Neural crest cell (in vitro differentiated cells): ENCODE measurements around the gene ACTR5. TPM values are rescaled to one million over a fixed set of nuclear protein-coding genes. Genes with fewer than 3 reads are reported as not detected.
A peak's percentile ranks its signal among the peaks of the same experiment; 100 is the strongest.

Source experiments
- DNase-seq: peaks from one replicate; pipeline ENCODE4 v3.0.0; 2021; ENCODE audit warnings: low read depth, mixed read lengths, low spot score
- H3K27ac Mint-ChIP-seq: one replicate; pipeline ENCODE4 v1.8.0; 2021; ENCODE audit warnings: mild to moderate bottlenecking, mixed read lengths; ENCODE audit not compliant: unreplicated experiment
- H3K27me3 Mint-ChIP-seq: 2 replicates; pipeline ENCODE4 v1.8.0; 2021; ENCODE audit warnings: low read depth, mild to moderate bottlenecking, mixed read lengths
- H3K36me3 Mint-ChIP-seq: 2 replicates; pipeline ENCODE4 v1.8.0; 2021; ENCODE audit warnings: low read depth, mild to moderate bottlenecking, mixed read lengths
- H3K4me1 Mint-ChIP-seq: 2 replicates; pipeline ENCODE4 v1.8.0; 2021; ENCODE audit warnings: mixed read lengths
- H3K4me3 Mint-ChIP-seq: one replicate; pipeline ENCODE4 v1.8.0; 2021; ENCODE audit warnings: mild to moderate bottlenecking, mixed read lengths
- H3K9me3 Mint-ChIP-seq: 2 replicates; pipeline ENCODE4 v1.8.0; 2021; ENCODE audit warnings: mixed read lengths
- CTCF ChIP-seq: fragments of 200-600 bp; sonication (generic); conservative IDR thresholded peaks from 2 replicates; pipeline ENCODE4 v1.5.0; 2021; ENCODE audit warnings: antibody characterized with exemption, mild to moderate bottlenecking
- total RNA-seq: library from RNA; stranded (reverse); gene quantifications from 2 replicates; pipeline ENCODE4 v1.2.1, GENCODE V29; 2021

The ACTR5 gene
- total RNA-seq, 1 donor from 2014 or later = 14.9 TPM

- H3K9me3 Mint-ChIP-seq = no peaks in the 10 kb centered on the region
- H3K27me3 Mint-ChIP-seq = peaks cover 8% of the 10 kb centered on the region
- peak overlapping the region; percentile 94 for H3K4me3 Mint-ChIP-seq
- H3K36me3 Mint-ChIP-seq = no peaks in the 10 kb centered on the region
- H3K27ac Mint-ChIP-seq = peak overlapping the region; percentile 82
- DNase-seq = no peak
- H3K4me1 Mint-ChIP-seq = peaks cover 17% of the 10 kb centered on the region
- TF ChIP-seq CTCF = no peak
These were observed 545 bp downstream of the ACTR5 start for GRCh38 chr20:38748861-38749149.

- peaks cover 5% of the 10 kb centered on the region for H3K36me3 Mint-ChIP-seq
- peaks cover 17% of the 10 kb centered on the region for H3K4me1 Mint-ChIP-seq
- peaks cover 4% of the 10 kb centered on the region for H3K27me3 Mint-ChIP-seq
- H3K4me3 Mint-ChIP-seq = peak overlapping the region; percentile 68
- no peak overlapping the region for H3K27ac Mint-ChIP-seq
- no peak for DNase-seq
- peak; percentile 81 for TF ChIP-seq CTCF
- H3K9me3 Mint-ChIP-seq = no peaks in the 10 kb centered on the region
These were observed 3.2 kb downstream of the ACTR5 start for GRCh38 chr20:38751360-38751976.

- Mint-ChIP-seq H3K27ac (no peak overlapping the region), H3K9me3 (no peaks in the 10 kb centered on the region), H3K27me3 (peaks cover 4% of the 10 kb centered on the region), H3K4me1 (peaks cover 17% of the 10 kb centered on the region), H3K4me3 (peak overlapping the region; percentile 68), H3K36me3 (peaks cover 6% of the 10 kb centered on the region)
- TF ChIP-seq CTCF = no peak
- no peak for DNase-seq
These were observed 3.8 kb downstream of the ACTR5 start for GRCh38 chr20:38752029-38752428.

- Mint-ChIP-seq H3K36me3 (peaks cover 10% of the 10 kb centered on the region), H3K4me1 (no peaks in the 10 kb centered on the region), H3K27ac (no peak overlapping the region), H3K4me3 (no peak overlapping the region), H3K9me3 (no peaks in the 10 kb centered on the region), H3K27me3 (no peaks in the 10 kb centered on the region)
- no peak for DNase-seq
- no peak for TF ChIP-seq CTCF
These were observed 6.7 kb downstream of the ACTR5 start for GRCh38 chr20:38754924-38755323.

GRCh38 chr20:38755324-38755910, 7.2 kb downstream of the ACTR5 start:
- no peak overlapping the region for H3K27ac Mint-ChIP-seq
- DNase-seq = no peak
- no peak overlapping the region for H3K4me3 Mint-ChIP-seq
- TF ChIP-seq CTCF = no peak
- H3K4me1 Mint-ChIP-seq = no peaks in the 10 kb centered on the region
- no peaks in the 10 kb centered on the region for H3K27me3 Mint-ChIP-seq
- peaks cover 15% of the 10 kb centered on the region for H3K36me3 Mint-ChIP-seq
- H3K9me3 Mint-ChIP-seq = no peaks in the 10 kb centered on the region
